DMS53 (cell line): ENCODE measurements around the gene HCST.
"Not testable (repeated sequence)": the region's sequence is repeated elsewhere in the genome, so short reads cannot be mapped to it uniquely, and the experiment has no call there.

Experiments
- DNase-seq: peaks from one replicate; lab custom pipeline; 2025; lab: John Stamatoyannopoulos, UW

The HCST gene

DNA sequence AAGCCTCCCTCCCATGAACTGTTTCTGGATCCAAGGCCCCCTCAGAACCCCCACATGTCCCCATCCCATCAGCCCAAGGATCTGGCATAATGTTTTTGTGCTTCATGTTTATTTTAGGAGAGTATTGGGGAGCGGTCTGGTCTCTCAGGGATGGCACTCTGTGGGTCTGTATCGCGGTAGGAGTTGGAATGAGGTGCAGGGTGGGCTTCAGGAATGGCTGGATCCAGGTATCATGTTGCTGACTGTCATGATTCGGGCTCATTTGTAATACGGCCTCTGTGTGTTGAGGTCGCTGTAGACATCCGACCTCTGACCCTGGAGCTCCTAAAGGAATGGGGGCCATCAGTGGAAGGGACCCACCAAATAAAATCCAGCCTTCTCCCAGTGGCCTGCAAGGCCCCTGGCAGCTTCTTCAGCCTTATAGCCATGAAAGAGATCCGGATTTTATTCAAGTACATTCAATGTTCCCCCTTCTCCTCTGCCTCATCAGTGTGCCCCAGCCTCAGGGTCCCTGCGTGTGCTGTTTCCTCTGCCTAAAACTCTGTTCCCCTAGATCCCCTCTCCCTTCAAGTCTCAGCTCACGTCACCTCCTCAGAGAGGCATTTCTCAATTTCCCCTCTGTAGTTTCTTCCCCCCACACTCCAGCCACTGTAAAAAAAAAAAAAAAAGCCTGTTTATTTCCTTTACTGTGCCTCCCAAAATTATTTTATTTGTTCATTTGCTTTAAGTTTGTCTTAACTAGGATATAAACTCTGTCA is 2.2 kb downstream of the HCST start:
- no peak for DNase-seq

DNA sequence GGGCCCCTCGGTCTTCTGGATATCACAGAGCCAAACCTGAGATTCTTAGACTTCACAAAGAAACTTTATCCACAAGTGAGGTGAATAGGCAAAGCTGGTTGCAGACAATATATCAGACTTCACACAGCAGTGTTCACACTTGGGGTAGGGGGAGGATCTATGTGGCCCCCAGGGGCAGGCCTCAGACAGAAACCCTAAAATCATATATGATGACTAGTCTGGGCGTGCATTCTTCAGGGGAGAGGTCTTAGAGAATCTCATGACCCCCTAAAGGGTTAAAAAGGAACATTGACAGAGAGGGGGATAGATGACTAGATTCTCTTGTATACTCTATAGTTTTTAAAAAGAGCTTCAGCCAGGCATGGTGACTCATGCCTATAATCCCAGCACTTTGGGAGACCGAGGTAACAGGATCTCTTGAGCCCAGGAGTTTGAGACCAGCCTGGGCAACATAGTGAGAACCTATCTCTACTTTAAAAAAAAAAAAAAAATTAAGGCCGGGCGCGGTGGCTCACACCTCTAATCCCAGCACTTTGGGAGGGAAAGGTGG is 2.9 kb downstream of the HCST start:
- DNase-seq: no peak

DNA sequence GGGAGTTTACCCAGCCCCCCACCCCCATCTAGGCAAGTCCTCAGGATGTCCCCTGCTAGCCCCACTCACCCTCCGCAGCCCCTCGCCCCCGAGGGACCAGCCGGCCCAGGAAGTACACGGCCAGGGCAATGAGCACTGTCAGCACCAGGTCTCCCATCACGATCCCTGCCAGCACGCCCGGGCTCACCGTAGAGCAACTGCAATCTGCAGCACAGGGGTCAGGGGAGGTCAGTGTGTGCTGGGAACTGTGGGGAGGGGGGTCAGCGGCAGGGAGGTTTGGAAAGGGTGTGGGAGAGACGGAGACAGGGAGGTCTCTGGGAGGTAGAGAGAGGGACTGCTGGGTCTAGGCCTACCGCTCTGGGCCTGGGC is 5.0 kb downstream of the HCST start:
- DNase-seq: no peak

DNA sequence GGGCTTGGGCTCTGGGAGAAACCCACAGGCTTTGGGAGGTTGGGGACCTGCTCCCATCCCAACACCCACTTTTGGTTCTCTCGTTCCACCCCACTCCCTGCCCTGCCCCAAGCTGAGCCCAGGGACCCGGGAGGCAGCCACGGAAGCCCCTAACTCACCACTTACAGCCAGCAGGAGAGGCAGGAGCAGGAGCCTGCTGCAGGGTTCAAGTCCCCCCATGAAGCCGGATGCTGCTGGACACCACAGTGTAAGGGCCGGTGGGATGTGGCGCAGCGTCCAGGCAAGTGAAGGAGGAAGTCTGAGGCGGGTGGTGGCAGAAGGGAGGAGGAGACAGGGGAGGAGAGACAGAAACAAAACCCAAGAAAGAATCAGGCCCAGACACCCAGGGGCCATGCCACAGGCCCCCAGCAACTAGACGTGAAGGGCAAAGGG is 5.7 kb downstream of the HCST start, which contains the start of gene TYROBP:
Gene TYROBP (minus strand): TSS at position 286 of the 432 bp plus-strand sequence. CDS start 67 bp downstream, at position 219.
- no peak for DNase-seq

DNA sequence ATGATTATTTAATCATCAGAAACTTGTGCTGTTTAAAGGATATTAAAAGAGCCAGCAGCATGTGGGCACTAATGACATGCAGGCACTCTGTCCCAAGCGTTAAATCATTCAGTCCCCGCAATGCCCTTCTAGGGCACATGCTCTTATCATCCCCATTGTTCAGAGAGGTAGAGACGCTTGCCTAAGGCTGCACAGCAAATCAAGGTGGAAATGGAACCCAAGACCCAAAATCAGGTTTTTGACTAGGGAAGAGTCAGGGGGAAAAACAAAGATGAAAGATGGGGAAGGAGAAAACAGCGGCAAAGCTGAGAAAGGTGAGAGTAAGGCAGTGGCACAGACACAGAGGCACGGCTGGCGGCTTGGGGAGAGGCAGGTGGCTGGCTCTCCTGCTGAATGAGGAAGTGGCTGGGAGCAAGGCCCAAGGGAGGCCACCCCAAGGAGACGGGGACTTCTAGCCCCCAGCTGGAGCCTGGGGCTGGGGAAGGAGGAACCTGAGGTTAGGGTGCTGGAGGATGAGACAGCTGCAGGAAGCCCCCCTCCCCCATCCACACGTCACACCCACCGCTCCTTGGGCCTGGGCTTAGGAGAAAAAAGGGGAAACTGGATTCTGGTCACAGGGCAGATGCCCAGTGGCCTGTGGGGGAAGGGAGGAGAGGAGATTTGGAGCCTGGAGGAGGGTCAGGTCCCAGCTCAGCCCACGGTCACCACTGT is 6.8 kb downstream of the HCST start:
- DNase-seq: no peak

DNA sequence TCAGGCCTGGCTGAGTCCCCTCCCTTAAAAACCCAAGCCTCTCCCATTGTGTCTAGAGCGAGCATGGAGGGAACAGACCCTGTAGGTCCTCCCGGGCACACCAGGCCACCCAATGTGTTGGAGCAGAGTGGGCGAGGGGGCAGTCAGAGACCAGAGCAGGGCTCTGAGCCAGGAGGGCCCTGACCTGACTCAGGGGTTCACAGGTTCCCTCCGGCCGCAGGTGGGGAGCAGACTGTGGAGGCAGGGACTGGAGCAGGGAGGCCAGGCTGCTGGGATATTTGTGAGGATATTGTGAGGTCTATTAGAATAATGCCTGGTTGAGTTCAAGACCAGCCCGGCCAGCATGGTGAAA is 7.3 kb downstream of the HCST start:
- DNase-seq: no peak

DNA sequence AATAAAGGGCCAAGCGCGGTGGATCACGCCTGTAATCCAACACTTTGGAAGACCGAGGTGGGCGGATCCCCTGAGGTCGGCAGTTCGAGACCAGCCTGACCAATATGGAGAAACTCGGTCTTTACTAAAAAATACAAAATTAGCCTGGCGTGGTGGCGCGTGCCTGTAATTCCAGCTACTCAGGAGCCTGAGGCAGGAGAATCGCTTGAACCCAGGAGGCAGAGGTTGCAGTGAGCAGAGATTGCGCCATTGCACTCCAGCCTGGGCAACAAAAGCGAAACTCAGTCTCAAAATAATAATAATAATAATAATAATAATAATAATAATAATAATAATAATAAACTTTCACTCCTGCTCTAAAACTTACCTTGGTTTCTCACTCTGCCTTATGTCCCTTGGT is 8.0 kb downstream of the HCST start:
- not testable (repeated sequence) for DNase-seq

DNA sequence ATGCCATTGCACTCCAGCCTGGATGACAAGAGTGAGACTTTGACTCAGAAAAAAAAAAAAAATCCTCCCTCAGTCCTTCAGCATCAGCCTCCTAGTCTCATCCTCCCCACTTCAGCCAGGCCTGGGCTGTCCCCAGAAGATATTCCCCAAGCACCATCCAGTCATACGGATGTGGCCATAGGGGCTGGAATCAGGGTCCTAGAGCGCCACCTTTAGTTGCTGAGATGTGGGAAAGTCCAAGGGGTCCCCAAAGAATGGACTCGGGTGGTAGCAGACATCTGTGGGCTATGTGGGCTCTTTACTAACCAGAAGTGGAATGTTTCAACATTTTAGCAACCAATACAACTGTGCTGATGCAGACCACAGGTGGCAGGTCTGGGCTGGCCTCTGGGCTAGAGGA is 8.8 kb downstream of the HCST start:
- DNase-seq: no peak

DNA sequence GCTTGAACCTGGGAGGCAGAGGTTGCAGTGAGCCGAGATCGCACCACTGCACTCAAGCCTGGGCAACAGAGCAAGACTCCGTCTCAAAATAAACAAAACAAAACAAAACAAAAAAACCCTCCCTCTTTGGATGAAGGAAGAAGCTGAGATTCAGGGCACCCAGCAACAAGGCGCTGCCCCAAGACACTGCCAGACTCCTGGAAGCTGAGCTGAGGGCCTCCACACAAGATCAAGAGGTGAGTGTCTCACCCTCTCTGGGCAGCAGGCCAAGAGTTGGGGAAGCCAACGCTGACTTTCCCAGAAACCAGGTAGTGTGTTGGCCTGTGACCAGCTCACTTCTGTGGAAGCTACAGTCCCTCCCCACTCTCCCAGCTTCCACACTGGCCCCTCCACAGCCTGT is 9.5 kb downstream of the HCST start:
- peak; percentile 67 for DNase-seq

DNA sequence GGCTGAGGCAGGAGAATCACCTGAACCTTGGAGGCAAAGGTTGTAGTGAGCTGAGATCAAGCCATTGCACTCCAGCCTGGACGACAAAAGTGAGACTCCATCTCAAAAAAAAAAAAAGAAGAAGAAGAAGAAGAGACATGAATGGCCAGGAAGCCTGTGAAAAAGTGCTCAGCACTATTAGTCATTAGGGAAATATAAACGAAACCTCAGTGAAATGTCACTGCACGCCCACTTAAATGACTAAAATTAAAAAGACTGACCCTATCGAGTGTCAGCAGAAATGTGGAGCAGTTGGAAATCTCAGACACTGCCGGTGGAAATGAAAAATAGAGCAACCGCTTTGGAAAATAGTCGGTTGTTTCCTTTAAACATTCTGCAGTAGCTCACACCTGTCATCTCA is 11.3 kb downstream of the HCST start:
- no peak for DNase-seq

DNA sequence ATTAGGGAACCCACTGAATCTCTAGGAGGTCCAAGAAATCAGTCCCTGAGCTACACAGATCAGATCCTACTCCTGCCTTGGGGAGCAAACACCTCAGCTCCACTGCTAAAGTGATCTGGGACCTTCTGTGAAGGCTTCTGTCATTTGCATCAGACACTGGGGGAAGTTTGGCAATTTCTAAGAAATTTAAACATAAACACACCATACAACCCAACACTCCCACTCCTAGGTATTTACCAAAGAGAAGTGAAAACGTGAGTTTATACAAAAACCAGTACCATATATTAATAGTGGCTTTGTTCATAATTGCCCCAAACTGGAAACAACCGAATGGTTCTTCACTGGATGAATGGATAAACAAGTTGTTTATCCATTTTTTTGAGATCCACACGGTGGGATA is 13.1 kb downstream of the HCST start:
- DNase-seq: no peak

DNA sequence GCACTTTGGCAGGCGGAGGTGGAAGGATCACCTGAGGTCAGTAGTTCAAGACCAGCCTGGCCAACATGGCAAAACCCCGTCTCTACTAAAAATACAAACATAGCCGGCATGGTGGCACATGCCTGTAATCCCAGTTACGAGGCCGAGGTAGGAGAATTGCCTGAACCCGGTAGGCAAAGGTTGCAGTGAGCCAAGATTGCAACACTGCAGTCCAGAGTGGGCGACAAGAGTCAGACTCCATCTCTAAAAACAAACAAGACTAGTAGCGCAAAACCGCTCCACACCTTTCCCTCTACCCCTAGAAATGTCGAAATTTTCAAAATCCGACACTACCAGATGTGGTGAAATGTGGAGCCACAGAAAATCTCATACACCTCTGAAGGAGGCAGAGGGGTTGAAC is 17.0 kb downstream of the HCST start:
- no peak for DNase-seq

DNA sequence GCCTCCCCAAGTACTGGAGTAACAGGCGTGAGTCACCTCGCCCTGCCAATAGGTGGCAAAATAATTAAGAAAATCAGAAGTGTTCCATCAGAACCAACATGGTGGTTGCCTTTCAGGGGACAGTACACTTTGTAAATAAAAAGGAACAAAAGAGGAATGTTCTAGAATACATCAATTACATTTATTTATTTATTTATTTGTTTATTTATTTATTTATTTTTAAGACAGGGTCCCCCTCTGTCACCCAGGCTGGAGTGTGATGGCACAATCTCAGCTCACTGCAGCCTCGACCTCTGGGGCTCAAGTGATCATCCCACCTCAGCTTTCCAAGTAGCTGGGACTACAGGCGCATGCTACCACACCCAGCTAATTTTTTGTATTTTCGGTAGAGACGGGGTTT is 18.7 kb downstream of the HCST start:
- no peak for DNase-seq

DNA sequence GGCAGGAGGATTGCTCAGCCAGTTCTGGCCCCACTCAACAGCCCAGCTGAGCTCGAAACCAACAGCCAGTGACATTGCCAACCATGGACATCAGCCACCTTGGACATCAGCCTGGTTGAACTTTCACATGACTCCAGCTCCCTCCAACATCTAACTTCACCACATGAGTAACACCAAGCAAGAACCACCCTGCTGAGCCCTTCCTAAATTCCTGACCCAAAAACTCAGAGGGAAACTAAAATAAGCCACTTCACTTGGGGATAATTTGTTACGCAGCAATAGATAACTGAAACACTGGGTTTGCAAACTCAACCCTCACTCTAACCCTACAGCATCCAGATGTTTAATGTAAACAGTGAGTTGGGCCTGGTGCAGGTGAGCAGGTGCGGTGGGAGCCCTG is 23.2 kb downstream of the HCST start:
- no peak for DNase-seq

DNA sequence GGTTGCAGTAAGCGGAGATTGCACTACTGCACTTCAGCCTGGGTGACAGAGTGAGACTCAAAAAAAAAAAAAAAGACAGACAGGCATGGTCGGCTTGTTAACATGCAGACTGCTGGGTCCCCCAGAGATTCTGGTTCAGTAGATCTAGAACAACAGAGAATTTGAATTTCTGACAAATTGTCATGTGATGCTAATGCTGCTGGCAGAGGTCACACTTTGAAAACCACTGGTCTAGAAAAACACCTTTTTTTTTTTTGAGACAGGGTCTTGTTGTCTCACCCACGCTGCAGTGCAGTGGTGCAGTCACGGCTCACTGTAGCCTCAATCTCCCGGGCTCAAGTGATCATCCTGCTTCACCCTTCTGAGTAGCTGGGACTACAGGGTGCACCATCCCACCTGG is 26.2 kb downstream of the HCST start:
- DNase-seq: no peak

DNA sequence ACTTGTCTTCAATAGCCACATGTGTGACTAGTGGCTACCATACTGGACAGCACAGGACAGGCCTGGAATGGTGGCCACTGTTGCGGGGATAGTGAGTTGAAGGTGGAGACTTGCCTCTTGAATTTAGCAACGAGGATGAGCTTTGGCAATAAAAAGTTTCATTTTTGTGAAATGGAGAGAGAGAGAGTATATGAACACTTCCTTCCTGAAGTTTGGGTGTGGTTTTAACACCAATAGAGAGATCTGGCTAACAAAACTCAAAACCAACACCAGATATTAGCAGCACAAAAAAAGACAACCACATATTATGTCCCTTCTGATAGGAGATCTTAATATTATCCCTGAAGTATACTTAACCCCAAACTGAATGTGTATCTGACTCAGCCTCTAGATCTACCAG is 27.5 kb downstream of the HCST start:
- DNase-seq: no peak

DNA sequence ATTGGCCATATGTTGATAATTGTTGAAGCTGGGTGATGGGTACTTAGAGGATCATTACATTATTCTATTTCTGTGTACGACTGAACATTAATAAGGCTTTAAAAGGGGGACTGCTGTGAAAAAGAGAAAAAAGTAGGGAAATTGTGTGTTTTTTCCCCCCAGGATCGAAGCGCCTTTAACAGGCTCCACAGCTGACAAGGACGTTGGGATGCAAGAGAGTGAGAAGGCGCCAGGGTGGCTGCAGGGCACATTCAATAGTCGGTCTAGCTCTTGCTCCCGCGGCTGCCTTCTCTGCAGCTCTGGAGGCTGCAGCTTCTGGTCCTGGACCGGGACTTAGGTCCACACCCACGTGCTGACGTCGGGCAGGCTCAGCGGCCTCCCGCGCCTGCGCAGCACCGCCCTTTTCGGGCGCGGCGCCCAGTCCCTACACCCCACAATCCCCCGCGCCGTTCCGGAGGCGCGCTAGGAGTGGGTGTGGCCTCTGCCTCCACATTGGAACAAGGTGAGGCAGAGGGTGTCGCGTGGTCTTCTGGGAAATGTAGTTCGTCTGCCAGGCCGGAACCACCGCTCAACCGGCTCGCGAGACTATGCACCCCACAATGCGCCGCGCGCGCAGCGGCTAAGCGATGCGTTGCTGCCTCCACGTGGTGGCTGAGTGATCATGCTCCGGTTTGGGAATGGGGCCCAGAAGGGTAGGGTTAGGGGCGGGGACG is 29.0 kb downstream of the HCST start:
- peak; percentile 100 for DNase-seq

DNA sequence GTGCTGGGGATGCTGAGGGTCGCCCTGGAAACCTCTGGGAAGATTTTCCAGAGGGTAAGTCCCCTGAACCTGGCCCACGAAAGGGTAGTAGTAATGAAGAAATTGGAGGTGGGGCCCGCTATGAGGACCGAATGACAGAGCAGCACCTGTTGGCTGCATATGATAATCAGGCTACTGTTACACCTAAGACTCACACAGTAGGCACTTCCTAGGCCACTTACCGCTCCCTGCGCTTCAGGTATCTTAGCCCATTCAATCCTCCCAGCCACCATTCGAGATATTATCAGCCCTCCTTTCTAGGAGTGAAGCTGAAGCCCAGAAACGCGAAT is 29.5 kb downstream of the HCST start:
- DNase-seq: peak; percentile 64

DNA sequence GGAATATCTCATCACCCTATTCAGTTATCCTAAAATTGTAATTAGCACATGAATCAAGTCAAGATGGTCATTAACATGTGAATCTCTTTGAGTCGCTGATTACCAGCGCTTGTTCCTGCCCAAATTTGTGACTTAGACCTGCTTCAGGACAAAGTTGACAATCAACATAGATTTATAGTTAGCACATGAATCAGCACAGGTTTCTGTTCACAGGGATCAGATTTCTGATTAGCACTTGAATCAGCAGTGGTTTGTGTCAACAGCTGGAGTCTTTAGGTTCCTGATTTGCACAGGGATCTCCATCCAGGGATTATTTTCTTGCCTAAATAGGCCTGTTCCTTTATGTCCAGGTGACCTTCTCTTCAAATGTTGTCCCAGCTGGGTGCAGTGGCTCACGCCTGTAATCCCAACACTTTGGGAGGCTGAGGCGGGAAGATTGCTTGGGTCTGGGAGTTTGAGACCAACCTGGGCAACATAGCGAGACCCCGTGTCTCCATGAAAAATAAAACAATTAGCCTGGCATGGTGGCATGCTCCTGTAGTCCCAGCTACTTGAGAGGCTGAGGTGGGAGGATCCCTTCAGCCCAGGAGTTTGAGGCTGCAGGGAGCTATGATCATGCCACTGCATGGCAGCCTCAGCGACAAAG is 30.1 kb downstream of the HCST start:
- peak; percentile 60 for DNase-seq

DNA sequence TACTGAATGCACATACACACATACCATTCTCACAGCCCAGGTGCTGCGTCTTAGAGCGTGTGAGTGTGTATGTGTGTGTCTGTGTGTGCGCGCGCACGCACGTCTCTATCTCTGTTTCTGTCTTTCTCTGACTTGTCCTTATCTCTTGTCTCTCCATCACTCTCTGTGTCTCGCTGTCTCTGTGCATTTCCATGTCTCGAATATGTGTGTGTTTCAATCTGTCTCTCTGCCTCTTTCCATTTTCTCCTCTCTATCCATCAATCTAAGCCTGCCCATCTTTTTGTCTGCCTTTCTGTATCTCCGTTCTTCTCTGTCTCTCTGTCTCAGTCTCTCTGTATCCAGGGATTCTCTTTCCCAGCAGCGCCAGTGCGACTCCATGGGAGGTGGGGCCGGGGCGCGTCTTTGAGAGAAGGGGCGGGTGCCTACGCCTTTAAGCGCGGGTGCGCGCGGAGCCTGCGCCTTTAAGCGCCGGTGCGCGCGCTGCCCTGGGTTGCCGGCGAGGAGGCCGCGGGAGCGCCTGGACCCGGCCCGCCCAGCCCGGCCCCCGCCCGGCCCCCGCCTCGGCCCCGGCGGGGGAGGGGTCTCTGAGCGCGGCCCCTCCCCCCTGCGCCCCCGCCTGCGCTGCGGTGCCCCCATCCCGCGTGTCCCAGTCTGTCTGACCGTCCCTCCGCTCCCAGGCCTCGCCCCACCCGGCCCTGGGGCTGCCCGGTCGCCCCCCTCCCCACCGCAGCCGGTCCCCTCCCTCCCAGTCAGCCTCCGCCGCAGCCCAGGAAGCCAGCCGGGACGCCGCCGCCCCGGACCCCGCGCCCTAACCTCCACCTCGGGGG is 33.8 kb downstream of the HCST start, which contains the start of gene LRFN3:
Gene LRFN3 (plus strand): TSS at position 464 of the 827 bp plus-strand sequence. CDS start 3,052 bp downstream, outside the sequence.
- peak; percentile 97 for DNase-seq

DNA sequence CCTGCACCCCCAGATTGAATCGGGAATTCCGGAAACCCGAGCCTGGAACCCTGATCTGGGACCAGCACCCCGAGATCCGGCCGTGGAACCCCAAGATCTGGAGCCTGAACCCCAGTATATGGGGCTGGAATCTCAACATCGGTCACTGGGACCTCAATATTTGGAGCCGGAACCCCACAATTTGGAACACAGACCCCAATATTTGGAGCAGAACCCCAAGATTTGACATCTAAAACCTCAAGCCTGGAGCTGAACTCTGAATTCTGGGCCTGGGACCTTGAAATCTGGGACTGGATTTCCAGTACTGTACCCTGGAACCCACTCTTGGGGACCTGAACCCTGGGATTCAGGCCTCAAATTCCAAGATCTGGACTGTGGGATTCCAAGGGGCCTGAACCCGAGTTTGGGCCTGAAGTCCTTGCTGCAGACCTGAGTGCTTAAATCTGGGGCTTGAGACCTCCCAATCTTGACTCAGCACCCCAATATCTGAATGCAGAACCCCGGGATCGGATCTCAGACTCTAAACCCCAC is 34.5 kb downstream of the HCST start:
- no peak for DNase-seq
